ENCODE measurements around the gene ZNF717.

DNA sequence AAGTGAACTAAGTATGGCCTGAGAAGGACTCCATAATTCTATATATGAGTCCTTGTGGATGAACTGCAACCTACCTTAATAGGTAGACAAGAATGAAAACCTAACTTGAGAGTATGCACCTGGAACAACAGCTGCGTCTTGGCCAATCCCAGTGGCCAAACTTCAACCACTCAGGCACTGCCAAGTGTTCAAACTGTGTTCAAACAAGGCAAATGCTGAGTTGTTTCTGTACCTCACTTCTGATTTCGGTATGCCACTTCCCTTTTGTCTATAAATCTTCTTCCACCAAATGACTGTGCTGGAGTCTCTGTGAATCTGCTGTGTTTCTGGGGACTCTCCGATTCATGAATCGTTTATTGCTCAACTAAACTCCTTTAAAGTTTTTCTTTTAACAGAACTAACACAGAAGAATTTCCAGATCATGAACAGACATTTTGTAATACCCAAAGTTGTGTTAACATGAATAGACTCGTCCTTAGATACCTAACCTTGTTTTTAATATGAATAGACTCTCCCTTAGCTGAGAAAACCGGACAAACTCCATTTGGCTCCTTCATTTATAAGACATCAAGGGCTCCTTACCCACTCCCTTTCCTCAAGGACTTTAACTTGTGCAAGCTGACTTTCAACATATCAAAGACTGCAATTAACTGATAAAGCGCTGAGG lies 4.1 kb downstream of the ZNF717 start:
- TF ChIP-seq YY1 (IDR thresholded peaks at IDR 0.05; ENCODE audit: low read depth) (no peak), FOSL2 (IDR thresholded peaks at IDR 0.05; ENCODE audit: borderline replicate concordance, low read depth) (no peak), EZH2phosphoT487 (IDR thresholded peaks at IDR 0.05; ENCODE audit: borderline replicate concordance, low read depth) (no peak), EP300 (IDR thresholded peaks at IDR 0.05; ENCODE audit: borderline replicate concordance in 1 of 2, low read depth in 1 of 2, low read length in 1 of 2) (no peak), GABPA (IDR thresholded peaks at IDR 0.05; ENCODE audit: low read depth) (no peak), POLR2AphosphoS5 (IDR thresholded peaks at IDR 0.05; ENCODE audit: low read depth, low read length) (no peak)
- TF ChIP-seq, protein P1, sequence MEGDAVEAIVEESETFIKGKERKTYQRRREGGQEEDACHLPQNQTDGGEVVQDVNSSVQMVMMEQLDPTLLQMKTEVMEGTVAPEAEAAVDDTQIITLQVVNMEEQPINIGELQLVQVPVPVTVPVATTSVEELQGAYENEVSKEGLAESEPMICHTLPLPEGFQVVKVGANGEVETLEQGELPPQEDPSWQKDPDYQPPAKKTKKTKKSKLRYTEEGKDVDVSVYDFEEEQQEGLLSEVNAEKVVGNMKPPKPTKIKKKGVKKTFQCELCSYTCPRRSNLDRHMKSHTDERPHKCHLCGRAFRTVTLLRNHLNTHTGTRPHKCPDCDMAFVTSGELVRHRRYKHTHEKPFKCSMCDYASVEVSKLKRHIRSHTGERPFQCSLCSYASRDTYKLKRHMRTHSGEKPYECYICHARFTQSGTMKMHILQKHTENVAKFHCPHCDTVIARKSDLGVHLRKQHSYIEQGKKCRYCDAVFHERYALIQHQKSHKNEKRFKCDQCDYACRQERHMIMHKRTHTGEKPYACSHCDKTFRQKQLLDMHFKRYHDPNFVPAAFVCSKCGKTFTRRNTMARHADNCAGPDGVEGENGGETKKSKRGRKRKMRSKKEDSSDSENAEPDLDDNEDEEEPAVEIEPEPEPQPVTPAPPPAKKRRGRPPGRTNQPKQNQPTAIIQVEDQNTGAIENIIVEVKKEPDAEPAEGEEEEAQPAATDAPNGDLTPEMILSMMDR (IDR thresholded peaks at IDR 0.05): no peak
